Tibial artery (tissue), 4 donors: ENCODE results near the gene ABCG2.

ENCODE experiments used
- DNase-seq, 2 donors: peaks; one replicate each; pipeline ENCODE4 v3.0.0-alpha.2; 2019
- H3K27ac ChIP-seq, 2 donors: fragments of 200-600 bp; sonication (generic) in 1 of 2; 1 replicate in 1 of 2; 2 replicates in 1 of 2; pipeline ENCODE4 v1.5.1; 2018 to 2019; ENCODE audit warnings: mild to moderate bottlenecking in 1 of 2
- H3K27me3 ChIP-seq, 2 donors: fragments of 200-600 bp; sonication (generic) in 1 of 2; one replicate each; pipeline versions ENCODE4 v1.5.1 to v1.6.0; 2016 to 2019
- H3K36me3 ChIP-seq, 3 donors: fragments of 200-600 bp; sonication (generic) in 2 of 3; one replicate each; pipeline ENCODE4 v1.5.1; 2016 to 2019; ENCODE audit warnings: mild to moderate bottlenecking in 2 of 3
- H3K4me1 ChIP-seq, 4 donors: fragments of 200-600 bp; sonication (generic) in 2 of 4; 1 replicate in 3 of 4; 2 replicates in 1 of 4; pipeline ENCODE4 v1.5.1; 2016 to 2019
- H3K4me3 ChIP-seq, 2 donors: fragments of 200-600 bp; sonication (generic) in 1 of 2; 1 replicate in 1 of 2; 2 replicates in 1 of 2; pipeline ENCODE4 v1.5.1; 2018 to 2019; ENCODE audit warnings: mild to moderate bottlenecking in 2 of 2
- H3K9me3 ChIP-seq, 3 donors: fragments of 200-600 bp; sonication (generic) in 1 of 3; one replicate each; pipeline ENCODE4 v1.5.1; 2016 to 2019
- CTCF ChIP-seq, 2 experiments: fragments of 200-600 bp in 1 of 2; fragments of 450-650 bp in 1 of 2; IDR thresholded peaks; one replicate each; pipeline ENCODE4 v1.5.1; 2017 to 2019; ENCODE audit warnings: antibody characterized with exemption in 2 of 2, mild to moderate bottlenecking in 1 of 2, moderate library complexity in 1 of 2
- intact Hi-C: fragments of 100-400 bp; cut with DNase I; formaldehyde crosslinking; loops from one replicate; pipeline ENCODE4 v1.15.0; 2023; ENCODE audit warnings: low total_unique reads

ABCG2 gene

GRCh38 chr4:88138561-88138960 lies 19.9 kb downstream of the ABCG2 start:
- intact Hi-C loops, result no loop called here
- Histone ChIP-seq H3K27me3 (no peaks in the 10 kb centered on the region), H3K27ac (no peak overlapping the region), H3K36me3 (no peaks in the 10 kb centered on the region), H3K9me3 (no peaks in the 10 kb centered on the region), H3K4me3 (no peak overlapping the region), H3K4me1 (no peaks in the 10 kb centered on the region)
- DNase-seq, result no peak
- TF ChIP-seq CTCF (IDR thresholded peaks at IDR 0.05), result no peak

- no peak overlapping the region for H3K27ac ChIP-seq
- no peaks in the 10 kb centered on the region for H3K4me1 ChIP-seq
- H3K36me3 ChIP-seq, result no peaks in the 10 kb centered on the region
- intact Hi-C loops, result no loop called here
- H3K27me3 ChIP-seq, result no peaks in the 10 kb centered on the region
- DNase-seq, result no peak
- no peak overlapping the region for H3K4me3 ChIP-seq
- no peak for TF ChIP-seq CTCF (IDR thresholded peaks at IDR 0.05)
- no peaks in the 10 kb centered on the region for H3K9me3 ChIP-seq
Measured at GRCh38 chr4:88137112-88137511, 21.3 kb downstream of the ABCG2 start.

GRCh38 chr4:88136249-88136648 lies 22.2 kb downstream of the ABCG2 start:
- Histone ChIP-seq H3K27me3 (no peaks in the 10 kb centered on the region), H3K4me1 (no peaks in the 10 kb centered on the region), H3K27ac (no peak overlapping the region), H3K9me3 (no peaks in the 10 kb centered on the region), H3K4me3 (no peak overlapping the region), H3K36me3 (no peaks in the 10 kb centered on the region)
- no peak for DNase-seq
- intact Hi-C loops, result no loop called here
- no peak for TF ChIP-seq CTCF (IDR thresholded peaks at IDR 0.05)

- DNase-seq, result no peak
- H3K4me1 ChIP-seq, result no peaks in the 10 kb centered on the region
- H3K9me3 ChIP-seq, result no peaks in the 10 kb centered on the region
- H3K4me3 ChIP-seq, result no peak overlapping the region
- intact Hi-C loops, result no loop called here
- TF ChIP-seq CTCF (IDR thresholded peaks at IDR 0.05), result no peak
- no peaks in the 10 kb centered on the region for H3K36me3 ChIP-seq
- no peak overlapping the region for H3K27ac ChIP-seq
- no peaks in the 10 kb centered on the region for H3K27me3 ChIP-seq
Measured at GRCh38 chr4:88135356-88135663, 23.1 kb downstream of the ABCG2 start.

GRCh38 chr4:88134536-88135355 lies 23.7 kb downstream of the ABCG2 start:
- Histone ChIP-seq H3K27me3 (no peaks in the 10 kb centered on the region), H3K4me3 (no peak overlapping the region), H3K9me3 (no peaks in the 10 kb centered on the region), H3K27ac (no peak overlapping the region), H3K4me1 (no peaks in the 10 kb centered on the region), H3K36me3 (no peaks in the 10 kb centered on the region)
- no peak for TF ChIP-seq CTCF (IDR thresholded peaks at IDR 0.05)
- no peak for DNase-seq
- intact Hi-C loops, result no loop called here

GRCh38 chr4:88134111-88134510 lies 24.3 kb downstream of the ABCG2 start:
- Histone ChIP-seq H3K4me3 (no peak overlapping the region), H3K36me3 (no peaks in the 10 kb centered on the region), H3K9me3 (no peaks in the 10 kb centered on the region), H3K27me3 (no peaks in the 10 kb centered on the region), H3K27ac (no peak overlapping the region), H3K4me1 (no peaks in the 10 kb centered on the region)
- no peak for DNase-seq
- intact Hi-C loops, result no loop called here
- TF ChIP-seq CTCF (IDR thresholded peaks at IDR 0.05), result no peak
